ENCODE results near the gene DEPDC1B.
"Not testable (repeated sequence)": the region's sequence is repeated elsewhere in the genome, so short reads cannot be mapped to it uniquely, and the experiment has no call there.

Gene DEPDC1B

DNA sequence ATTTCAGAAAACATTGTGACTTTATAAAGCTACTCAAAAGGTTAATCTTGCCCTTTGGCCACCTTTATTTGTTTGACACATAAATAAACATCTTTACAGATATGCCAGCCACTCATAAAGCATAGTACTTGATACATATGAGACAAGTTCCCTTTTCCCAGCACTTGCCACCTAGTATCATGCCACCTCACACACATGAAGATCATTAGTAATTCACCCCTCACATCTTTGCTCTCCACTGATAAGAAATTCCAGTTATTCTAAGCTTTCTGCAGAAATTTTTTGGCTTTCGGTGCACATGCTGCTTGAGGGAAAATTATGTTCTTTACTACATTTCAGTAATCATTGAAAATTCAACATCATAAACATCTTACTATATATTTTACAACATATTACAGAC lies 59.1 kb downstream of the DEPDC1B start:
- DNase-seq: no peak

DNA sequence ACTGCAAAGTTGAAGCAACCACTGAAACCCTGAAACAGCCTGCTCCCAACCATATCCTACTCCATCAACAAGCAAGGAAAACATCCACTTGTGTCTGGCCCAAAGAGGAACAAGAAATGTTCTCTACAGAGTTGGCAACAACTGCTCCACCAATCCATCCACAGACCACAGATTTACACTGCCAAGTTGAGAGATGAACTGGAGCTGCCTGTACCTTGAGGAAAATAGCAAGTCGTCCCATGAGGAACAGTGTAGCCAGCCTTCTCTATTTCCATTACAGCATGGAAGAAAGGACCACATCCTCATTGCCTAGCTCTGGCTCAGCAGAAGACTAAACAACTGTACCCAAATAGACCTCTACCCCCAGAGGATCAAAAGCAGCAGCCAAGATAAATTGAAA lies 60.4 kb downstream of the DEPDC1B start:
- DNase-seq: no peak

DNA sequence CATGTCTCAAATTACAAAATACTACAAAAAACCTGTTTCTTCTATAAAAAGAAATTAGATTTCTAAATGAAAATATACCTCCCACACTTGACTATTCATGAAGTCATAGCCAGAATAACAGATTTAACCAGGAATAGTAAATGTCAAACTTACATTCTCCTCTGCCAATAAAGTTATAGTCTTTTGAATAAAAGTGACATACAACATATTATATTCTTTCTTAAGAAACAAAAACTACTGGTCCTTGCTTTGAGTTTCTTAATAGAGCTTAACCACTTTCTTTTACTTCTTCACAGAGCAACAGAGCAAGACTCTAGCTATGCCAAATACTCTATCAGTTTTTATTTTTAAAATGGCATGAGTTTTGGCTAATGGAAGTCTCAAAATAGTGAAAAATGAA lies 61.7 kb downstream of the DEPDC1B start:
- no peak for DNase-seq

DNA sequence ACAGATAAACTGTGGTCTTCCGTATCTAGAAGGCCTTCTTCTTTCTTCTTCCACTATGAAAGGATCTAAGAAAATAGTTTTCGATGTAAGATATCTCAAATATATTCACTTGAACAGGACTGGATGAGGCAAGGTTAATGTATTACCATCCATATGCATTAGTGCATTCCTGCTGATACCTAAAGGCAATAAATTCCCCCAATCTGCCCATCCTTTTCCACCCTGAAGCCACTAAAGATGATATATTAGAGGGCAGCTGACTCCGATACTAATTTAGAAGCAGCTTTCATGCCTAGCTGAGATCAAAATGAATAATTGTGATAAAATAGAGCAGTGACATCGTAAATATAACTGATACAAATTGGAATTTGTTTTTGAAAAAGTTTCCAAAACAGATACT lies 63.3 kb downstream of the DEPDC1B start:
- no peak for DNase-seq

DNA sequence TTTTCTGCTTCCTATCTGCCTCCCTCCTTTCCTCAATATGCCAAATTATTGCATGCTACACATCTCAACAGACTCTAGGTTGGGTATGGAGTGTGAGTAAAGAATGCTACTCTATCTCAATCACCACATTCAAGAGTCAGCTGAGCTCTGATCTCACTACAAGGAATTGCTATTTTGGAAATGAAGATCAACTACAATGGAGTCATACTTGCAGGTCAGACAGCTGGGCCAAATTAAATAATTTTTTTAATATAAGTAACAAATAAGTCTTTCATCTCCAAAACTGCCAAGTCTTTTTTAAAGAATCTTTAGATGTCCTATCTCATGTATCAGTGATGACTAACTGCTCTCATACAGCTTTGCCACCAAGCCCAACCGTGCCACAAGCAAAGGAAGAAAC lies 64.0 kb downstream of the DEPDC1B start:
- DNase-seq: no peak

DNA sequence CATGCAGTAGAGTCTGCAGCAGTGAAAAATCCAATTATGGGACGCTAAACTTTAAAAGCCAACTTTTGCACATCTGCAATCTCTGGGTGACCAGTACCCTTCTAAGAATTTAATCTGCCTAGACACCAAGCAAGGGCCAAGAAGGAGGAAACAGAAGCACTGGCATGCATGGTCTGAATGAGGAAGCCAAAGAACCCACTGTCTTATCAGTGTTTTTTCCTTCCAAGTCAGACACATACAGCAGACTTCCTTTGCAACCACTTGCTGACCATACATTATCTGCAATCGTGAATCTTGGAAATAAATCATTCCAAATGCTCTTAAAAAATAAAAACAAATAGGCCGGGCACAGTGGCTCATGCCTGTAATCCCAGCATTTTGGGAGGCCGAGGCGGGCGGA lies 65.9 kb downstream of the DEPDC1B start:
- DNase-seq: no peak

DNA sequence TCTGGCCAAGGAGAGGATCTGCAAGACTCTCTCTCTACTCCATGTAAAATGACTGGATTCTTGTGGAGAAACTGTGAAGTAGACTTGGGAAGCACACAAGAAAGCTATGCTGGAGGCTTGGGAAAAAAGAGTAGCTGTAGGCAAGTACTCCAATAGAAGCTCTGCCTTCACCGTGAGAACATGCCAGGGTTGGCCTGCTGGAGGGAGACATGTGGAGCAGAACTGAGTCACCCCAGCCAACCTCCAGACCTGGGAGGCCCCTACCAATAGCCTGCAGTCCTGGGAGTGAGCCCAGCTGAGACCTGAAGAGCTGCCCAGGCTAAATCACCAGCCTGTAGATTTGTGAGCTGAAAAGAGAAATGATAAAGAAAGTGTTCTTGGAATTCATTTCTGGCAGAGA lies 66.6 kb downstream of the DEPDC1B start:
- DNase-seq: no peak

DNA sequence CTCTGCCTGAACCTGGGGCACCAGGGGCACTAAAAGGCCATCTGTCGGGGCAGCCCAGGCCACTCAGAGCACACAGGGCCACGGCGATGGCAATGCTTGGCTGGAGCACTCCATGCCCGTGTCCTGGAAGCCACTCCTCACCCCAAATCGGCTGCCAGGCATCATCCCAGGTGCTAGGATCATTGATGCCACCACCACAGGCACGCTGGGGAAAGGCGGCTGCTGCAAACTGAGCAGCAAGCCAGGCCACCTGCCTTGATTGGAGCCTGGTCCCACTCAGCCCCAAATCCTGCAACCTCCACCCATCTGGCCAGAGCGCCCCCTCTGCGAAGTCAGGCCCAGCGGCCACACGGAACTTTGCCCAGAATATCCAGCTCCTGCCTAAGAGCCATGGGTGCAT lies 67.8 kb downstream of the DEPDC1B start:
- DNase-seq: no peak

DNA sequence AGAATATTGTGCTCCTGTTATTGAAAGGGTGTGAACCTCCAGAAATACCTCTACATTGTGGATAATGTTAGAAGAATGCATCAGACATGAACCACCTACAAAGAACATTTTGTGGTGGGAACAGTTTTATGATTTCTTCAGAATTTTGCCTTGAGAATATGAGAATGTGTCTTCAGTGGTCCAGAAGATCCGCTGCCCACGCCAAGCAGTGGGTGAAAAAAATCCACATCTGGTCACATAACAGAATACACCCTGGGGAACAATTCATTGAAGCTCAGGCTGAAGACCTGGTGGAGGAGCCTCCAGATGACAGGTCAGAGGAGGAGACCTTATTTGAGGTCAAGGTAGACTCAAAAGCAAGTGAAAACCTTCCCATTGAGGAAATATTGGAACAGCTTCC lies 69.1 kb downstream of the DEPDC1B start:
- no peak for DNase-seq

DNA sequence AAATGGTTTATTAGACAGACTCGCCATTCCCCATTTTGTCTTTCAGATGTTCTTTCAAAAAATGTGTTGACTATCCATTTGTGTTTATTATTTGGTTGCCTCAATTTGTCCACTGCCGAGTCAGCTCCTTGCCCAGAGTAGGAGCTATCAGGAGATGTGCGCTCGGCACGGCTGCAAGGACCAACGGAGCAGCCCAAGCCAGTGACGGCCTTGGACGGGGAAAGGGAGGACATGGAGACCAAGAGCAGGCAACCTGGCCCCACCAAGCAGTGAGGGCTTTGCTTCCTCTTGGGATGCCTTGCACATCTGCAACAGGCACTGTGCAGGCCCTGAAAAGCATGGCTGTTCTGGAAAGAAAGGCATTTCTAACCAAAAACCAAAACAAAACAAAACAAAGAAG lies 69.8 kb downstream of the DEPDC1B start:
- DNase-seq: no peak

DNA sequence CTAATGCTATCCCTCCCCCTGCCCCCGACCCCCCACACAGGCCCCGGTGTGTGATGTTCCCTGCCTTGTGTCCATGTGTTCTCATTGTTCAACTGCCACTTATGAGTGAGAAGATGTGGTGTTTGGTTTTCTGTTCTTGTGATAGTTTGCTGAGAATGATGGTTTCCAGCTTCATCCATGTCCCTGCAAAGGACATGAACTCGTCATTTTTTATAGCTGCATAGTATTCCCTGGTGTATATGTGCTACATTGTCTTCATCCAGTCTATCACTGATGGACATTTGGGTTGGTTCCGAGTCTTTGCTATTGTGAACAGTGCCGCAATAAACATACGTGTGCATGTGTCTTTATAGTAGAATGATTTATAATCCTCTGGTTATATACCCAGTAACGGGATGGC lies 75.1 kb downstream of the DEPDC1B start:
- DNase-seq: not testable (repeated sequence)

DNA sequence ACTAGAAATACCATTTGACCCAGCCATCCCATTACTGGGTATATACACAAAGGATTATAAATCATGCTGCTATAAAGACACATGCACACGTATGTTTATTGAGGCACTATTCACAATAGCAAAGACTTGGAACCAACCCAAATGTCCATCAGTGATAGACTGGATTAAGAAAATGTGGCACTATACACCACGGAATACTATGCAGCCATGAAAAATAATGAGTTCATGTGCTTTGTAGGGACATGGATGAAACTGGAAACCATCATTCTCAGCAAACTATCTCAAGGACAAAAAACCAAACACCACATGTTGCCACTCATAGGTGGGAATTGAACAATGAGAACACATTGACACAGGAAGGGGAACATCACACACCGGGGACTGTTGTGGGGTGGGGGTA lies 79.2 kb downstream of the DEPDC1B start:
- not testable (repeated sequence) for DNase-seq

DNA sequence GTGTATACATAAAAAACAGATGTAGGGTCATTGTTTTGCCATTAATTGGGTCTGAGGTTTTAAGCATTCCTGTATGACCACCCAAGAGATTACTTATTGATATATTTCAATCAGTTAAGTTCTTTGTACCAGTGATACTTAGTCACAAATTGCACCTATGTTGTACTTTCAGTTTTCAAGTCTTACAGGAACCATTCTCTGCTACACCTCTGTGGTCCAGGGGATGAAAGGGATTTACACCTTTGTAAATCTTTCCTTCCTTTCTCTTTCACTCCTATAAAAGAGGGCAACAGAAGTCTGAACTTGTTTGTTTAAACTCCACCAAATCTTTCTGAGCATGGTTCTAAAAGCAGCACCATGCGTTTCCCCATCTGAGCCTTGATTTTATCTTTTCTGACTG lies 86.1 kb downstream of the DEPDC1B start:
- no peak for DNase-seq

DNA sequence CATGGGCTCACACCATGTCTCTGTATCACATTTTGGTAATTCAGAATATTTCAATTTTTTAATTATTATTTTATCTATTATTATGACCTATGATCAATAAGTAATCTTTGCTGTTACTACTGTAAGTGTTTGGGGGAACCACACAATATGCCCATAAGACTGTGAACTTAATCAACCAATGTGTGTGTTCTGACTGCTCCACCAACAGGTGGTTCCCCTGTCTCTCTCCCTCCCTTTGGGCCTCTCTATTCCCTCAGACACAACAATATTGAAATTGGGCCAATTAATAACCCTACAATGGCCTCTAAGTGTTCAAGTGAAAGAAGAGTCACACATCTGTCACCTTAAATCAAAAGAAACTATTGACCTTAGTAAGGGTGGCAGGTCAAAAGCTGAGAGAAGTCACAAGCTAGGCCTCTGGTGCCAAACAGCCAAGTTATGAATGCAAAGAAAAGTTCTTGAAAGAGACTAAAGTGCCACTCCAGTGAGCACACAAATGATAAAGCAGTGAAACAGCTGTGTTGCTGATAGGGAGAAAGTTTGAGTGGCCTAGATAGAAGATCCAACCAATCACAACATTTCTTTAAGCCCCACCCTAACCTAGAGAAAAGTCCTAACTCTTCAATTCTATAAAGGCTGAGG lies 88.7 kb downstream of the DEPDC1B start:
- DNase-seq: no peak

DNA sequence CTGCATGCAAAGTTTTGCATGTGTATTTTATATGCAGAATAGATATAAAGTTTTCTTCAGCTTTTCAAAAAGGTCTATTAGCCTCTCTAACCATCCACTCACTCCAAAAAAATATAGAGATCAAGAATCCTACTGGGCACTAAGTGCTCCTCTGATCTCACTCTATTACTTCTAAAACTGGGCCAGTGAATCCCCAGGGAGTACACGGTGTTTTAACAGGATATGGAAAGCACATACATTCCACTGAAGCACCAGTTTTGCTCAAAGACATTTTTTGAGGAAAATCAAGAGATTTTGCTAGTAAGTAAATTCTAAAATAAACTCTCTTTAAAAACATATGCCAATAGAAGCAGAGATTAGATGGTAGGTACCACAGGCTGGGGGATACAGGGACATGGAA lies 95.2 kb downstream of the DEPDC1B start:
- no peak for DNase-seq

DNA sequence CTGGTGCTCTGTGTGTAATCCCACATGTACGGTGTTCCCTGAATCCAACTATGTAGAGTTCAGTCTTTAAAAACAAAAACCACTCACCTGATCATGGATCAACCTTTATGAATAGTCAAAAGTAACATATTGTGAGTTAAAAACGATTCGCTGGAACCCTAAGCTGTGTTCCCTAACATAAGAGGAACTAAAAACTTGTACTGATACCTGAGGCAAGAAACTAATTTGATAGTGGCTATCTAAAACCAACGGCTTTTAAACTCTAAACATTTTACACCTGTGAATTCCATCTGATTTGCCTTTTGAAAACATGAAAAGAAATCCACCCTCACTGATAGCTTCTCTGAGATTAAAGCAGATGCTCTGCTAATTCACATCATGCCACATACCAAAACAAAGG lies 101.5 kb downstream of the DEPDC1B start:
- DNase-seq: no peak

DNA sequence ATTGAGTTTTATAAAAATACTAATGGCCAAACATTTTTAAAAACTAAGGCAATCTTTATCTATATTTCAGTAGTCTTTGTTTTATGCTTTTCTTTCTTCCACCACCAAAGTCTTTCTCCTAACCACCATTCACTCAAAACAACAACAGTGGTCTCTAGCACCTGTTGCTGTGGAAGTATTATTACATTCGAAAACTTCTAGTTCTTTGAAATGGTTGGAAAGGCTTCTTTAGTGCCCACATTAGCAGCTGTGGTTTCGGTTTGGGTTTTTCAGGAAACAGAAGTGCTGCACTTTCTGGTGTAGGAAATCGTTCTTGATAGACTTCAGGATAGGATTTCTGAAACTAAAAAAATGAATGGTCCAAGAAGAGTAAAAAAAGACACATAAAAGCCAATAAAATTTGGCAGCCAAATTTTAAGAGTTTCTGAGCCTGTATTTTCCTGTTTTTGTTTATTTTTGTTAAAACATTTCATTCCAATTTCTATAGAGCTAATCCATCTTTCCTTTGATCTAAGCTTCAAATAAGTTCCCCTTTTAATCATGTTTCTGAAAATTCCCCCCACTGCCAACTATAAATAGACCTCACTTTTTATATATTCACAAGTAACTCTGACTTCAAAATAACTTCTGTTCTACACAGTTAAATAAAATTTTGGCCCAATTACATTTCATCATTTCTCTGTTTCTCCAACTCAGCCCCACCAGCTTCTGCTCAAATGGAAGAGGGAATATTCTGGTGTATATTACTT lies 102.2 kb downstream of the DEPDC1B start:
- no peak for DNase-seq

DNA sequence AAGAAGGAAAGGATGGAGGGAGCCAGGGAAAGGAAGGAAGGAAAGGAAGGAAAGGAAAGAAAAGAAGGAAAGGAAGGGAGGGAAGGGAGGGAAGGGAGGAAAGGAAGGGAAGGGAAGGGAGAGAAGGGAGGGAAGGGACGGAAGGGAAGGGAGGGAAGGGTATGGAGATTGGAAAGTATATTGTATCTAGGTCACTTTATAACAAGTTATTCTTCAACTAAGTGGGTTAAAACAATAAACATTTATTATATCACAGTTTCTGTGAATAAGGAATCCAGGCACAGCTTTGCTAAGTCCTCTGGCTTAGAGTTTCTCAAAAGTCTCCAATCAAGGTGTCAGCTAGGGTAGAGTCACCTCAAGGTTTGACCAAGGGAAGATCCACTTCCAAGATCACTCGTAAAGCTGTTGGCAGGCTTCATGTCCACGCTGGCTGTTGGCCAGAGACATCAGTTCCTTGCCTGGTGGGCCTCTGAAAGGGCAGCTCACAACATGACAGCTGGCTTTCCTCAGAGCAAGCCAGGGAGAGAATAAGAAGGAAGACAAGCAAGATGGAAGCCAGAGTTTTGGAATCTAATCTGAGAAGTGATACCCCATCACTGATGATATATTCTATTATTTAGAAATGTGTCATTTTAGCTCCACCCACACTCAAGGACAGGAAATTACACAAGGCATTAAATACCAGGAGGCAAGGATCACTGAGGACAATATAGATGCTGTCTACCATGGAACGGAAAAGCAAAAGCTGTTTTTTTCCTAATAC lies 105.1 kb downstream of the DEPDC1B start:
- no peak for DNase-seq

DNA sequence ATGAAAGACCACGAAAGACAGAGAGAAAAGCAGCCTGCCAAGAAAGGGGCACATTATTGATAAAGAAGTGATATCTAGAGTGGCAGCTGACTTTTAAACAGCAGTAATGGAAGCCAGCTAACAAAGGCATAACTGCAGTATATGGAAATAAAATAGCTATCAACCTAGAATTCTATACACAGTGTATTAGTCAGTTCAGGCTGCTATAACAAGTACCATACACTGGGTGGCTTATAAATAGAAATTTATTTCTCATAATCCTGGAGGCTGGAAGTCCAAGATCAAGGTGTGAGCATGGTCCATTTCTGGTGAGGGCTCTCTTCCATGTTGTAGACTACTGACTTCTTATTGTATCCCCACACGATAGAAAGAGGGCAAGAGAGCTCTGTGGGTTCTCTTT lies 109.8 kb downstream of the DEPDC1B start:
- DNase-seq: no peak

DNA sequence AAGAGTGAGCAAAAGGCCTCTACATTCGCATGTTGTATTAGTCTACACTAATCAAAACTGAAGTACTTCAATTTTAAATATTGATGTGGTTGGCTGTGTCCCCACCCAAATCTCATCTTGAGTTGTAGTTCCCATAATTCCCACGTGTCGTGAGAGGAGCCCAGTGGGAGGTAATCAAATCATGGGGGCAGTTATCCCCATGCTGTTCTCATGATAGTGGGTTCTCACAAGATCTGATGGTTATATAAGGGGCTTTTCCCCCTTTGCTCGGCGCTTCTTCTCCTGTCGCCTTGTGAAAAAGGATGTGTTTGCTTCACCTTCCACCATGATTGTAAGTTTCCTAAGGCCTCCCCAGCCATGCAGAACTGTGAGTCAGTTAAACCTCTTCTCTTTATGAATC lies 112.7 kb downstream of the DEPDC1B start:
- DNase-seq: not testable (repeated sequence)

DNA sequence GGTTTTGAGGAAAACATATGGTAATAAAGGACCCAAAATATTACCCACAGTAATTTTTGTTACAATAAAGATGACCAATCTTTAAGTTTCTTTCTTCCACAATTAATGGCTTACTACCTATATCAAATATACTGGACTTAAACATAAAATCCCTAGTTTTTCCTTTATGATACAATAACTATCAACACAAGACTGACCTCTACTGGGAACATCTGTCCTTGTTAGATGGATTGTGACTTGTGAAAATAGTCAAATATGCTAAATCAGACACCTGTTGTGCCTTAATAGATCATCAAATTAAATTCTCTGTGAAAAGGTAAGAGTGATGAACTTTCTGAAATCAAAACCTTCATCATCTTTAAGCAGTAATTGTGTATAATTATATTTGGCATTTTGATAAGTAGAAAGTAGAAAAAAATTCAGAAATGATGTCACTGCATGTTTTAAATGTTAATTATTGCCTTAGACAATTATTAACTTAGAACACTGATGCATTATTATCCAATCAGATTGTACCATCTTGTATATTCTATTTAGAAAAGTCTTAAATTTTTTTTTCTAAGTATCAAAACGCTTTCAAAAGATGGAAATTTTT lies 113.6 kb downstream of the DEPDC1B start:
- no peak for DNase-seq

DNA sequence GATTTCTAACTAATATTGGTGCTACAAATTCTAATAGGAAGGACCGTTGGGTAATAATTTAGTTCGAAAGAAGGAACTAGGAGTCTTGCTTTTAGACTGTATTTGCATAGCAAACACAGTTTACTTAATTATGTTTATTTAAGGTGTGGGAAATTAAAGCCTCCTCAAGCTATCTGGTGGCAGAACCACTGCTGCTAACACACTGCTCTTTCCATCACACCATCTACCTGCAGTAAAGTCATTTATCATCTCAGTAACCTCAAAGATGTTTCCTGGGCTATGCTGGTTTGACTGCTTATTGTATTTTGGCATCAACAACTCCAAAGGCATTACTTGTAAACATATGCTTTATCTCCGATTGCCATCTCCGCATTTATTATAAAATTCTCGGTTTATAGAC lies 114.3 kb downstream of the DEPDC1B start:
- DNase-seq: no peak

DNA sequence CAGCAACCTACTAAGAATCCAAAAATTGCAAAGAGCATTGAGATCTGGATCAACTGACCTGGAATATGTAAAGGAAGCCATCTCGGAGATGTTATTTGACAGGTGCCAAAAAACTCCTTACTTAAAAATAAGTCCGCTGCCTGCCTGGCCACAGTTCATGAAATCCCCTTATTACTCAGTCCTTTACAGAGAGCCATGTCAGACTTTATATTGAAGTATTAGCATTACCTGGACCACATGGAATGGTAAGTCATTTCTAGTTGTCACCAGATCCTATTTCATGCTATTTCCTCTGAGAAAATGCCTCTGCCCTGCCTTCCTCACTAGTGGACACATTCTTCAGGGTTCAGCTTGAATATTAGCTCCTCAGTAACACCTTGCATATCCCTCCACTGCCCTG lies 115.7 kb downstream of the DEPDC1B start:
- DNase-seq: no peak

DNA sequence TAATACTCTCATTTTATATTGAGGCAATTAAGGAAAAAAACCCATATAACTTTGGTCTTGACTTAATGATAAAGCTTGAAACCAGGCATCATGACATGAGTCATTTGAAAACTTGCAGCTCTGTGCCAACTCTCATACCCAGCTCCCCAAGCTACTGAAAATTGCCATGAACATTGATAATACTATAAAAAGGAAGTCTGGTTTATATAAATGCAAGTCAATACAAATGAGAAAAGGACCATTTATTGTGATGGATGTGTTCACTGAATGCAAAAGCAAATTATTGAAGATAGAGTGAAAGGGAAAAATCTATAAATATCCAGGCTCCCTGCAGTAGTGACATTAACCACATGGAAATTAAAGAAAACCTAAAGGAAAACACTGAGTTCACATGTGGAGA lies 116.3 kb downstream of the DEPDC1B start:
- DNase-seq: no peak

Measured in stimulated activated naive CD4-positive, alpha-beta T cell (primary cell).